AG04450 (cell line): Measurements from ENCODE around the gene TRIM67. TPM values are rescaled to one million over a fixed set of nuclear protein-coding genes. Genes with fewer than 3 reads are reported as not detected.

Experiments used
- CTCF ChIA-PET: fragments of 300-600, 350-600 bp; formaldehyde crosslinking; extraction: SDS; loops from one replicate; lab custom pipeline; 2022; ENCODE audit warnings: antibody characterized with exemption, inconsistent platforms; lab: Charles Lee
- POLR2A ChIA-PET: fragments of 350-600 bp; formaldehyde crosslinking; extraction: SDS; loops from one replicate; lab custom pipeline; 2021; ENCODE audit warnings: antibody characterized with exemption, inconsistent platforms; lab: Yijun Ruan, JAX
- DNase-seq: peaks from one replicate; pipeline ENCODE4 v3.0.0-alpha.2; 2011; ENCODE audit warnings: low read depth, low spot score
- H3K27ac ChIP-seq: one replicate; pipeline ENCODE4 v1.5.1; 2012; ENCODE audit warnings: low read depth, low read length, control low read depth
- H3K27me3 ChIP-seq: one replicate; pipeline ENCODE4 v1.6.0; 2012; ENCODE audit warnings: low read length; ENCODE audit not compliant: control insufficient read depth, insufficient read depth
- H3K4me3 ChIP-seq: 2 replicates; pipeline ENCODE4 v1.5.1; 2011; ENCODE audit warnings: mild to moderate bottlenecking, low read depth, low read length, control low read depth
- H3K9me3 ChIP-seq: 2 replicates; pipeline ENCODE4 v1.5.1; 2012; ENCODE audit warnings: low read length; ENCODE audit not compliant: control insufficient read depth, insufficient read depth
- CTCF ChIP-seq: IDR thresholded peaks from 2 replicates; pipeline ENCODE4 v1.5.1; 2011; ENCODE audit warnings: low read depth, low read length, control low read depth, inconsistent platforms
- polyA plus RNA-seq: library from polyadenylated mRNA; depleted of rRNA; stranded (reverse); fragments of >200 nt; gene quantifications from 2 replicates; pipeline ENCODE4 v1.2.3, GENCODE V29; 2011

TRIM67 gene
- polyA plus RNA-seq, 1 experiment = not detected

DNA sequence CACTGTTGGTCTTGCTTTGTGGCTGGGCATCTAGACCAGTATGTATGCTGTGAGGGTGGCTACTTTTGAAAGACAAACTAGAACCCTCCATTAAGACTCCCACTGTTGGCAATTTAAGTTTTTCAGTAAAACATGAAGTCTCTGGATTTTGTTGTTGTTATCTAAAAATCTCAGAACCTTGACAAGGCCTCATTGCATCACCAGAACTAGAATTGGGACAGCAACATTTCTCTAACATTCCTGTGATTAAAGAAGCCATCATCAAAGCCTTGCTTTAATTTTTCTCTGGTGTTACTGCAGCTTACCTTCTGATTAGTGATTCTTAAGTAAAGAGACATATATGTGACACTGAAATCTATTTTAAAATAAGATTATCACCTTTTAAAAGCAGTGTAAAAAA, 4.5 kb downstream of the TRIM67 start:
- Histone ChIP-seq H3K4me3 (no peak overlapping the region), H3K9me3 (no peaks in the 10 kb centered on the region; the same call in 1 of the 2 replicates), H3K27ac (no peak overlapping the region), H3K27me3 (peaks cover 24% of the 10 kb centered on the region)
- POLR2A ChIA-PET = no interaction called here
- no peak for TF ChIP-seq CTCF
- no peak for DNase-seq
- CTCF ChIA-PET = interaction anchor here (0.8 kb wide), 1 partner anchor 45 kb away, joined by 3 read pairs; no protein-coding TSS in a partner anchor

- POLR2A ChIA-PET = no interaction called here
- H3K9me3 ChIP-seq = no peaks in the 10 kb centered on the region
- no peak overlapping the region for H3K27ac ChIP-seq
- TF ChIP-seq CTCF = no peak
- H3K27me3 ChIP-seq = no peaks in the 10 kb centered on the region
- no peak overlapping the region for H3K4me3 ChIP-seq
- CTCF ChIA-PET = interaction anchor here (1.3 kb wide), 1 partner anchor 8 kb away, joined by 3 read pairs; no protein-coding TSS in a partner anchor
- no peak for DNase-seq
These were observed 9.0 kb downstream of the TRIM67 start for GRCh38 chr1:231170875-231171274.

DNA sequence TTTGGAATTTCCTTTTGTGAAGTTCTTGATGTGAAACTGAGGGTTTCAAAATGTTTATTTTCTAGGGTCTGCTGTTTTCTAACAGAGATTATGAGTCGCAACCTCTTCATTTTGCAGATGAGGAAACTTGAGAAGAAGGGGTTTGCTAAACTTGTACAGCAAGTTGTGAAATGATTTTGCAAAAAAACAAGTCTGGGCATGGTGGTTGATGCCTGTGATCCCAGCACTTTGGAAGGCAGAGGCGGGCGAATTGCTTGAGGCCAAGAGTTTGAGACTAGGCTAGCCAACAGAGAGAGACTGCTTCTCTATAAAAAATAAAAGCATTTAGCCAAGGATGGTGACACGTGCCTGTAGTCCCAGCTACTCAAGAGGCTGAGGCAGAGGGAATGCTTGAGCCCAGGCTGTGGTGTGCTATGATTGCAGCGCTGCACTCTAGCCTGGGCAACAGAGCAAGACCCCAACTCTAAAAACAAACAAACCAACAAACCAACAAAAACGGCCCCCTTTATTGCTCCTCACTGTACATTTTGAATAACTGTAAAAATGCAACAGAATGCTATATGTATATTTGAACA, 9.9 kb downstream of the TRIM67 start:
- TF ChIP-seq CTCF = no peak
- no peak overlapping the region for H3K27ac ChIP-seq
- H3K4me3 ChIP-seq = no peak overlapping the region
- CTCF ChIA-PET = interaction anchor here (0.7 to 1.3 kb wide), 2 partner anchors 9 to 490 kb away, joined by 3 to 5 read pairs; no protein-coding TSS in a partner anchor
- no peaks in the 10 kb centered on the region for H3K27me3 ChIP-seq
- no peaks in the 10 kb centered on the region for H3K9me3 ChIP-seq
- no peak for DNase-seq
- POLR2A ChIA-PET = no interaction called here

GRCh38 chr1:231172411-231172810, 10.6 kb downstream of the TRIM67 start:
- POLR2A ChIA-PET = no interaction called here
- no peaks in the 10 kb centered on the region for H3K27me3 ChIP-seq
- no peak overlapping the region for H3K4me3 ChIP-seq
- DNase-seq = no peak
- no peaks in the 10 kb centered on the region for H3K9me3 ChIP-seq
- TF ChIP-seq CTCF = no peak
- CTCF ChIA-PET = no interaction called here
- no peak overlapping the region for H3K27ac ChIP-seq

DNA sequence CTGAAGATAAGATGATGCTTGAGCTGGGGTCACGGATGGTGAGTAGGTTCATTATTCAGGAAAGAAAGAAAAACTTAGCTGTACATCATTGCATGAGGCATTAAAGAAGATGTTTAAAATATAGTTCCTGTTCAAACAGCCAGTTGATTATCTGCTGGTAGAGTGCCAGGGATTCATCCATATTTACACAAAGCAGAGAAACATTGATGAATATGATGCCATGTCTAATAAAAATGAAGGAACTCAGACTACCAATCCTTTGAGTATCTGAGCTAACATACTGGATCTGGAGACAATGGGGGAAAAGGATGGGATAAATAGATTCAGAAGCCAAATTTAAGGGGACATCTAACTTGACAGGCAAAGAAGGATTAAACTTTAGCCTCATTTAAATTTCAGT, 14.6 kb downstream of the TRIM67 start:
- Histone ChIP-seq H3K27ac (no peak overlapping the region), H3K27me3 (no peaks in the 10 kb centered on the region), H3K4me3 (no peak overlapping the region), H3K9me3 (no peaks in the 10 kb centered on the region)
- POLR2A ChIA-PET = no interaction called here
- CTCF ChIA-PET = interaction anchor here (0.6 kb wide), 1 partner anchor 161 kb away, joined by 3 read pairs; no protein-coding TSS in a partner anchor
- DNase-seq = no peak
- no peak for TF ChIP-seq CTCF
